Measurements from ENCODE around the gene BHLHE23. TPM values are rescaled to one million over a fixed set of nuclear protein-coding genes. Genes with fewer than 3 reads are reported as not detected.
"Not testable (repeated sequence)": the region's sequence is repeated elsewhere in the genome, so short reads cannot be mapped to it uniquely, and the experiment has no call there.

The BHLHE23 gene
- total RNA-seq, 1 experiment from 2014 or later, result not detected

- Histone ChIP-seq H3K79me2 (ENCODE audit: insufficient read depth, low read length) (no peaks in the 10 kb centered on the region), H2AFZ (ENCODE audit: low read depth, low read length, poor library complexity, severe bottlenecking) (no peak overlapping the region), H3K9ac (ENCODE audit: low read length) (no peak overlapping the region), H3K4me2 (ENCODE audit: low read length) (no peak overlapping the region), H3K9me2 (ENCODE audit: insufficient read depth) (no peaks in the 10 kb centered on the region), H3K9me3 (ENCODE audit: control insufficient read depth in 1 of 2, insufficient read depth in 1 of 2, low read depth in 1 of 2, low read length in 2 of 2) (no peaks in the 10 kb centered on the region), H3K36me3 (ENCODE audit: control insufficient read depth in 1 of 2, insufficient read depth in 2 of 2, low read length in 2 of 2) (no peaks in the 10 kb centered on the region), H3K27ac (ENCODE audit: low read depth, low read length) (no peak overlapping the region), H3K4me3 (replicated peaks in 1 of 2; ENCODE audit: low read depth in 1 of 2, low read length in 2 of 2) (no peak overlapping the region), H4K20me1 (ENCODE audit: insufficient read depth) (no peaks in the 10 kb centered on the region), H3K27me3 (ENCODE audit: insufficient read depth, low read length) (peaks cover 15% of the 10 kb centered on the region), H3K4me1 (ENCODE audit: control insufficient read depth in 1 of 2, insufficient read depth in 2 of 2, low read length in 2 of 2) (no peaks in the 10 kb centered on the region)
- ATAC-seq (no peak), DNase-seq (ENCODE audit: low read depth, low spot score) (no peak)
- ChIA-PET CTCF (no interaction called here), RAD21 (ENCODE audit: low non-redundant PET in 1 of 2, low total read pairs in 2 of 2, uncharacterized antibody in 2 of 2, unreplicated experiment in 2 of 2) (no interaction called here), POLR2A (no interaction called here)
- intact Hi-C loops (cut with micrococcal nuclease), result no loop called here
- no peak for TF ChIP-seq SRF (IDR thresholded peaks at IDR 0.05; ENCODE audit: low read depth)
- no peak for TF ChIP-seq POLR2AphosphoS5 (IDR thresholded peaks at IDR 0.05; ENCODE audit: low read depth, low read length)
- no peak for TF ChIP-seq SIN3A (IDR thresholded peaks at IDR 0.05; ENCODE audit: low read depth)
- TF ChIP-seq ELF1 (IDR thresholded peaks at IDR 0.05; ENCODE audit: borderline replicate concordance, low read depth), result no peak
- no peak for TF ChIP-seq JUND (IDR thresholded peaks at IDR 0.05)
- TF ChIP-seq REST (IDR thresholded peaks at IDR 0.05; ENCODE audit: low read depth), result no peak
- no TSS peak for BruUV-seq (replicated peaks)
Measured at GRCh38 chr20:63035603-63036185, 28.9 kb upstream of the BHLHE23 start.

- H3K4me2 ChIP-seq (ENCODE audit: low read length); H3K4me1 ChIP-seq (ENCODE audit: control insufficient read depth in 1 of 2, insufficient read depth in 2 of 2, low read length in 2 of 2); H2AFZ ChIP-seq (ENCODE audit: low read depth, low read length, poor library complexity, severe bottlenecking); H4K20me1 ChIP-seq (ENCODE audit: insufficient read depth); BruUV-seq (replicated peaks); intact Hi-C loops (cut with micrococcal nuclease); H3K79me2 ChIP-seq (ENCODE audit: insufficient read depth, low read length); H3K36me3 ChIP-seq (ENCODE audit: control insufficient read depth in 1 of 2, insufficient read depth in 2 of 2, low read length in 2 of 2); H3K27me3 ChIP-seq (ENCODE audit: insufficient read depth, low read length); ATAC-seq; RAD21 ChIA-PET (ENCODE audit: low non-redundant PET in 1 of 2, low total read pairs in 2 of 2, uncharacterized antibody in 2 of 2, unreplicated experiment in 2 of 2); POLR2A ChIA-PET; H3K9me3 ChIP-seq (ENCODE audit: control insufficient read depth in 1 of 2, insufficient read depth in 1 of 2, low read depth in 1 of 2, low read length in 2 of 2); H3K27ac ChIP-seq (ENCODE audit: low read depth, low read length); DNase-seq (ENCODE audit: low read depth, low spot score); H3K9ac ChIP-seq (ENCODE audit: low read length); CTCF ChIA-PET; H3K9me2 ChIP-seq (ENCODE audit: insufficient read depth); H3K4me3 ChIP-seq (replicated peaks in 1 of 2; ENCODE audit: low read depth in 1 of 2, low read length in 2 of 2): not testable (repeated sequence)
Measured at GRCh38 chr20:63034710-63035602, 28.2 kb upstream of the BHLHE23 start.

All from HCT116 (cell line).